ENCODE results near the gene ZNF385B.

ZNF385B gene

DNA sequence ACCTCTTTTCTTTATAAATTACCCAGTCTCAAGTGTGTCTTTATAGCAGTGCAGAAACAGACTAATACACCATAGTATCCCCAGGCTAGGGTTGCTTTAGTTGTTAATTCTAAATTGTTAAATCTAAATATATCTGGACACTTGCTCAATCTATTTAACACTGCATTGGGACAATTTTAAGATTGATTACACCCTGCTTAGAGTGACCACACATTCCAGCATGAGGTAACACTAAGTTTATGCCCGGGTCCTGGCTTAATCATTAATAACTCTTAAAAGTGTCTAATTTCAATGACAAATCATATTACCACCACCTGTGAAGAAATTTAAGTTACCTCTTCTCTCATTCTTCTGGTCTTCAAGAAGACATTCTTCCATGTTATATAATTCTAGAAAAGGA is 131.4 kb downstream of the ZNF385B start:
- DNase-seq: no peak

DNA sequence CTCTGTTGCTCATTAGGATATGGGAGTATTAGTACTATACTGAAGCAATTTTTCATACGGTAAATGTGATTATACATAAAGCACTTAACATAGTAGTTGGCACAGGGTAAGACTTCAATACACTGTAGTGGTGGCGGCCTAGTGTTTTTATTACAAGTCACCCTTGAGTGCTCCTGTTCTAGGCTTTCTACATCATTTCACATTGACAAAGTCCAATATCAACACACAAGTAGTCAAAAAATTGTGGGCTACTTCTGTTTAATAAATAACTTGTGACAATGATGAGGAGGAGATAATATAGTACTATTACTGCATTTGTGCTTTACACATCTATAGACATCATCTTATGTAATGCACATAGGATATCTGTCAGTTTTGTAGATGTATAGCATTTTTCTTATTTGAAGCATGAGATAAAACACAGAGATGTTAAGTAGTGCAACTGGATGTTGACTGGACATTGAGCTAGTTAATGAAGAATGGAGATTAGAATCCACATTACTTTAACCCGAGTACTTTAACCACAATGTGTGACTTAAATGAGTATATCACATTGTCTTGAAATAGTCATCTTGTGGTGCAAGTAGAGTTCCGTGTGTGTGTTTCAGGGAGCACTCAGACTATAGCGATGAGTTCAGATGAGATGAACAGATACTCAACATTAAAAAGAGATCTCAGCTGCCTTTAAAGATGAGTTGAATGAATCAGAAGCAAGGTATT is 134.8 kb downstream of the ZNF385B start:
- DNase-seq: no peak

DNA sequence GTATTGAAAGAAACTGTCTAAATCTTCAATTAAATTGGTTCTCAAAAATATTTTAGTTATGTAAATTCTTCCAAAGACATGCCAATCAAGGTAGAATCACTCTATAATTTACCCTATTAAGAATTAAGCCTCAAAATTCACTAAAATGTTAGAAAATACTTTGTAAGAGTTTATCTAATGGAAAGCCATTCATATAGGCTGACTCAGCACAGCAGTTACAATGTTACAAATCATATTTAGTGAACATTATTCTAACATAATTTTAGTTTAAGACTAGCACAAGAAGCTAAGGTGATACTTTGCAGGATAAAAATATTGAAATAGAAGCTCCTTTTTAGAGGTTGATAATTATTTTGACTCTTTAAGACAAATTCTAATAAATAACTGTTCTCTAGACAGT is 137.0 kb downstream of the ZNF385B start:
- no peak for DNase-seq

DNA sequence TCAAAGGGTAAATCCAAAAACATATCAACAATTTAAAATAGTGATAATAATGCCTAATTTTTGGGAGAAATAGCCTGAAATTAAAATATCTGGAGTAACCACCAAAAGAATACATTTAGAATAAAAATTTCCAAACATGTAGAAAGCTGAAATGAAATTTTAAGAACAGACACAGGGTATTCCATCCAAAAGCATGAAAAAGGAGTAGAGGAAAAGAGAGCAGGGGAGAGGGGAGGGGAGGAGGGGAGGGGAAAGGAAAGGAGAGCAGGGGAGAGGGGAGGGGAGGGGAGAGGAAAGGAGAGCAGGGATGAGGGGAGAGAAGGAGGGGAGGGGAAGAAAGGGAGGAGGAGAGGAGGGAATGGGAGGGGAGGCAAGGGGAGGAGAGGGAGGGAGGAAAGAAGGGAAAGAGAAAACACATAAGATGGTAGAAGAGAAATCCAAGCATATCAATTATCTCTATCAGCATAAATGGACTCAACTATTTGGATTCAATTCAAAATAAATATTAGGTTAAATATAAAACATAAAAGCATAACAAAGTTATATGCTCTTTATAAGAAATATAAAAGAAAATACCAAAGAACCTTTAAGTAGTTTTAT is 141.1 kb downstream of the ZNF385B start:
- DNase-seq: no peak

DNA sequence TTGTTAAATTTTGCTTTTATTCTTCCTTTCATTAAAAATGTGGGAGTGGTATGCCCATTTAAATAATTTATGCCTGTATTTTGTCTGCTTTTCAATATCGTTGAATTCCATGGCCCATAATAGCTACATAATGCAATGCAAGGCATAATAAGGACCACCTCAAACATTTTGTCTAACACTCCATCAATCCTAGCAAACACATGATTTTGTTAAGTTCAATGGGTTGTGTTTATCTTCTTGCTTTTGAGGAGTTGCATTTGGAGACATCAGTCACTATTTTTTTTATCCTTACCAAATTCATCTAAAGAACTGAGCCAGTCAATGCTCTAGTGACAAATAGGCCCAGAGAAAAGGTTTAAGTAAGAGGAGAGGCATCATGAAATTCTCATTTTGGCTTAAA is 145.5 kb downstream of the ZNF385B start:
- DNase-seq: no peak

DNA sequence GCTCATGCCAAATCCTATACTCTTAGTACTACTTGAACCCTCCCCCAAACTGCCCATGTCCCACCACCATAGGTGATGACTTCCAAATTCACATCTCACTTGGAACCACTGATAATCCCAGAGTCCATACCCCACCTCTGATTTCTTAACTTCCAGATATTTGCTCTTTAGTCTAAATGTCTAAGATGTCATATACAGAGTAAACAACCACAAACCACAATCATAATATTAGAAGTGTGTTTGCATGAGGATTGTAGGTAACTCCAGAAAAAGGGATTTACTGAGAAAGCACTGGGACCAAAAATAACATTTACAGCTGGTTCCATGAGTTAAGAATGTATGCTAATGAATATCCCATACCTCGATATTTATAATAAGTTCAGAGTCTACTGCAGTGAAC is 146.2 kb downstream of the ZNF385B start:
- no peak for DNase-seq

DNA sequence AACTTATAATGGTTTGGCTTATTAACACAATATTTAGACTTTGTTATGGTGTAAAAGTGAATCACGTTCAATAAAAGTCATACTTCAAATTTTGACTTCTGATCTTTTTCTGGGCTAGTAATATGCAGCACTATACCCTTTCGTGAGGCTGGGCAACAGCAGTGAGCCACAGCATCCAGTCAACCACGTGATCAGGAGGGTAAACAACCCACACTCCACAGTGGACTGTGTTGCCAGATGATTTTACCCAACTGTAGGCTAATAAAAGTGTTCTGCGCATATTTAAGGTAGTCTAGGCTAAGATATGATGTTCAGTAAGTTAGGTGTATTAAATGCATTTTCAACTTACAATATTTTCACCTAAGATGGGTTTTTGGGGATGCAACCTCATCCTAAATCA is 148.6 kb downstream of the ZNF385B start:
- DNase-seq: no peak

DNA sequence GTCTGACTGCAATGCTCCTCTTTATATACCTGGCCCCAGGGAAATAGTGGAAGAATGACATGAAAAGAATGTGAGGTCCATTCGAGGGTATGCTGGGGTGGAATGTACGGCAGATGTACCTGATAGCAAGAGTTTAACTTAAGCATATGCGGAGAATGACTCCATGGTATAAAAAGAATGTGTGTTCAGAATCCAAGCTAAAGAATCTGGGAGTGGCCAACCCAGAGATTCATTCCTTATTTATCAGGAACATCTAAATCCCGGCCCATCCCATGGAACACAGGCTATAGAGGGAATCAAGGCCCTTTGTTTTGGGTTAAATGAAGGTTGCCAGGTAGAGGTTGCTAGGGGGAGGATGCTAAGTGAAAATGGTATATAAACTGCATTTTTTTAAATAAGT is 150.0 kb downstream of the ZNF385B start:
- DNase-seq: no peak

DNA sequence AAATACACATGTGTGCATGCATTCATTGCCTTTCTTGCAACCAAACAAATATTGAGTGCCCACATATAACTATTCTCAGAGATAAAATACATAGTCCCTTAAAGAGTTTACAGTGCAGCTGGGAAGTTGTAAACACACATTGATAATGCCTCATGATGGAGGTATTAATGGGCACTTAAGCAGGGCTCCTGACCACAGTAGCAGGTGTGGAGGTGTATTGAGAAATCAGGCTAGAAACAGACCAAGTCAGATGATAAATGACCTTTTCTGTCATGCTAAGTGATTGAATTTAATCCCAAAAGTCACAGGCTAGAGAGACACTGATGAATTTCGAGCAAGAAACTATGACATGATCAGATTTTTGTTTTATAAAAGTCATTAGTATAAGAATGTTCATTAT is 157.7 kb downstream of the ZNF385B start:
- no peak for DNase-seq

DNA sequence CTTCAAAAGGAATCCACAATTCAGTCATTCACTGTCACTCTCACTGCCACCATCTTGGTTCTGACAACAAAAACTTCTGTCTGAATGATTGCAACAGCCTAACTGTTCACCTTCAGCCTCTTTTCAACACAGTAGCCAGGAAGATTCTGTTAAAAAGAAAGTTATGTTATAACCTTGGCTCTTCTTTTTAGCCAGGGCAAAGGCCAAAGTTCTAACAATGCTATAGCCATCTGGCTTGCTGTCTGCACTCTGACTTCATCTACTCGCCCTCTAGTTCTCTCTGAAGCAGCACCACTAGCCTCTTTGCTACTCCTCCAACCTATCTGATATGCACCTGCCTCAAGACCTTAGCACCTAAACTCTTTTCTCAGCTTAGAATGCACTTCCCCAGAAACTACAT is 158.5 kb downstream of the ZNF385B start:
- no peak for DNase-seq

DNA sequence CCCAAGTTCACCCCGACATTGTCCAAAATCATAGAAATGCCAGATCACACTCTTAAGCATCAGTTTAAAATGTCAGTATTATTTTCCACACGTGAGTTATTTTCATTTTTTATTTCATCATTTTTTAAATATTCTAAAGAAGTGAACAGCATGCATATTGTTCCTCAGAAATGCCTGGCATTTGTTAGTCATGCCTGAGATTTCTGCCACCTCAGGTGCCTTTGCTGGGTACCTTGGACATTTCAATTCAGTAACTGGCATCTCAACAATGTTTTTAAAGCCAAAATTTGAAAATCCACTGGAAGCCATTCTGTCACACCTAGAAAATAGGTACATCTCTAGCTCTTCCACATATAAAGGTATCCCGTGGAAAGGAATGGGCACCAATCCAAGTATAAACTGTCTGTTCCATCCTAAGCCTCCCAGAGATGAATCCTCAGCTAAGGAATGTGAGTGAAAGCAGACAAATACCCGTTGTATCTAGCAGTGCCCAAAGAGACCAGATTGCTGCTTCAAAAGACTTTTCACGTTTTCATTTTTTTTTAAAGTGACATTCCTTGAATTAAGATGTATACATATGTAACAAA is 159.8 kb downstream of the ZNF385B start:
- DNase-seq: no peak

DNA sequence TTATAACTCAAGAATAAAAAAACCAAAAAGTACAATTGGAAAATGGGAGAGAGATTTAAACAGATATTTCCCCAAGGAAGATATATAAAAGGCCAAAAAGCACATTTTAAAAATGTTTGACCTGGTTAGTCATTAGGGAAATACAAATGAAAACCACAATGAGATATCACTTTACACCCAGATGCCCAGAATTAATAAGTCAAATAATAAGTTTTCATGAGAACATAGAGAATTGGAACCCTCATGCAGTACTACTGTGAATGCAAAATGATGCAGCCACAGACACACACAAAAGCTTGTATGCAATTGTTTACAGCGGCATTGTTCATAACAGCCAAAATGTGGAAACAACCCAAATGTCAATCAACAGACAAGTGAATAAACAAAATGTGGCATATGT is 165.9 kb downstream of the ZNF385B start:
- no peak for DNase-seq

DNA sequence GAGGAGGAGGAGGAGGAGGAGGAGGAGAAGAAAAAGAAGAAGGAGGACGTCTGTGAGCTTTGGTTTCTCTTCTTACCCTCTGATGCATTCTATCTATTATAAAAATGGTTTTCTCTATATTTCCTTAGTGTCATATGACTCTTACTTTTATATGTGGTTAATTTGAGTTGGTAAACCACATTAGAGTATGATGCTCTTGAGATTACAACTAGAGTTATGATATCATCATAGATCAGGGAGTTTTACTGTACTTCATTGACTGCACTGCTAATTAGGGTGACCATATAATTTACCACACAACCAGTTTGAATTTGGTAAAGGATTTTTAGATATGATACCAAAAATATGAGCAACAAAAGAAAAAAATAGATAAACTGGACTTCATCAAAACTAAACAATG is 166.4 kb downstream of the ZNF385B start:
- DNase-seq: no peak

DNA sequence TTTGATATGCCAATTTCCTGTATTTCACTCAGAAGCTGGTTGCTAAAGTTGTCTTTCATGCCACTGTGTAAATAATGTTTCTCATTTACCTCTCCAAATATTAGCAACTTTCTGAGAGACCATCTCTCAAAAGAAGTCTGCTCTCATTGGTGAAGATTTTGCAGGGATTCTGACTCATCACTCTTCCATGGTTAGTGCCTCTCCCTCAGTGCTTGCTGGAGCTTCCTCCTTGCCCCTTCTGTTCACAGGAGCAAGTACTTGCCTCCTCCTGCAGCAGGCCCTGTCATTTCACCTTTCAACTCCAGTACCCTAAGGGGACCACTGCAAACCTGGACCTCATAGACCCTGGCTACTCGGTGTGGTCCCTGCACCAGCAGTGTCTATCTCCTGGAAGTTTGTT is 168.8 kb downstream of the ZNF385B start:
- DNase-seq: no peak

DNA sequence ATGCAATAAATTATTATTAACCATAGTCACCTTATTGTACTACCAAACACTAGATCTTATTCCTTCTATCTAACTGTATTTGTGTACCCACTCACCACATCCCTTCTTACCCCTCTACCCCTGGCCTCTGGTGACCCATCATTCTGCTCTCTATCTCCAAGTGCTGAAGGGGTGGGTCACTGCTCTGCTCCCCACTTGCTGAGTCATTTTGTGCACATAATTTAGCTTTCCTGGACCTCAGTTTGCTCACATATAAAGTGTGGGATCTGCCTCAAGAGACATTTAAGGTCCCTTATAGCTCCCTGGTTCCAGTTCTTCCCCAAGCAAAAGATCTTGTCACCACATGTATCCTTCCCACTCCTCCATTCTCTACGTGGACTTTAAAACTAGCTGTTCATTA is 169.4 kb downstream of the ZNF385B start:
- DNase-seq: no peak

DNA sequence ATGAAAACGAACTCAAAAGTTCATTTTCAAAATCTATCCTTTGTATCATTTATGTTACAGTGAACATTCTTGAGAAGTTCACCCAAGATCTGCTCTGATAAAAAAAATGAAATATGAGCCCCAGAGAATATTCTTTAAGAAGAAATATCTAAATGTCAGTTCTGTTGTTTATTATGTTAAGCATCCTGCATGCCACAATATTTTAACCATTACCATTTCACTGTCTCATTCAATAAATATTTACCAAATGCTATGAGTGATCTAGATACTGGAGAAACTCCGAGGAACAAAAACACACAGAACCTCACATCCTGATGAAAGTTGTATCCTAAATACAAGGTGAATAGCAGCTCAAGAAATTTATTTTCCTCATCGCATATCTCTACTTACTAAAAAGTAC is 170.2 kb downstream of the ZNF385B start:
- no peak for DNase-seq

DNA sequence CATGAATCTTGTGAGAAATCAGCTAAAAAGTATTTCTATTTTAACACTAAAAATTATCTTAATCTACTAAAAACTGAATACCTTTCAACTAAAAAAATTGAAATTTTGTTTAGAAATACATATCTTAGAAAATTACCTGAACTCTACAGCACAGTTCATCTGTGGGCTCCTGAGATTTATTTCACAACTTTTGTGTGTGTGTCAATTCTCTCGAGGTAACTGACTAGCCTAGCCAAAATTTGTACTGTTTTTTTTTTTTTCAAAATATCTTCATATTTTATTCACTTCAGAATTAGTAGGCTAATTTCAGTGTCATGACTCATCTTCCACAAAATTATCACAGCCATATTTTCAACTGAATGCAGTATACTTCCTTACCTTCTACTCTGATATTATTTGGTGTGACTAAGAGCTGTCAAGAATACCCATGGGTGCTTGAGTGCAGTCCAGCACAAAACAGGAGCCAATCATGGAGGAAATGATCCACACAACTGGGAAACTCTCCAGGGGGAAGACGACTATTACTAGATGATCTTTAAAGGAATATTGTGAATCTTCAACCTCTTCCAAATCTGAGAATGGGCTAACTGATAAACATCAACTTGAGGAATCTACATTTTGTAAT is 174.6 kb downstream of the ZNF385B start:
- no peak for DNase-seq

DNA sequence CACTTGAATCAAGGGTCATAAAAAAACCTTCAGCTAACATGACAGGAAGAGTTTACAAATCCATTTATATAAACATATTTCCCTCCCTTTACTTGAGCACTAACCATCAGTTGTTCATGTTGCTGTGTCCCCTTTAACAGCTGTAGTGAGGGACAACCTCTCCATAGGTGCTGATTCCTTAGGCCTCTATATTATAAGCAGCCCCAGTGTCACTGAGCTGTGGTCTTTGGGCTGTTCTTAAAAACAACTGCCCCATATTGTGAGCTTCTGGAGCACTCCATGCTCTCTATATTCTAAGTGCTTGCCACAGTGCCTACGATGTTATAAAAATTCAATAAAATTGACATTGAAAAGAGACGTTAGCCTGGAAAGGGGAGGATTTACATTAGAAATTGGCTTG is 175.3 kb downstream of the ZNF385B start:
- no peak for DNase-seq

DNA sequence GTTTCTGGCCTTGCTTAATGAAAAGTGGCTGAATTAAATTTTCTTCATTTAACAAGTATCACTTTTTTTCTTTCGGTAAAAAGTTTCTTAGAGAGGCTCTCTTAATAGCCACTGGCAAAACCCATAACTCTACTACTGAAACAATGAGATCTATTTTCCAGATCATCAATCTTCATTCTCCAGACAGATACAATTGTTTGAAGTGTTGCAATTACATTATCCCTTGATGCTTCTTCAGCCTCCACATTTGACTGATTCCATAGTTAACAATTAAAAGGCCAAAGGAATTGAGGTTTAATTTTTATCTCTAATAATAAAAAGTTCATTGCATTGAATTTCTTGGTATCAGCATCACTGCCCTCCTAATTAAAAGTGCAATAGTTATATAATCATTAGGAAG is 176.3 kb downstream of the ZNF385B start:
- DNase-seq: no peak

DNA sequence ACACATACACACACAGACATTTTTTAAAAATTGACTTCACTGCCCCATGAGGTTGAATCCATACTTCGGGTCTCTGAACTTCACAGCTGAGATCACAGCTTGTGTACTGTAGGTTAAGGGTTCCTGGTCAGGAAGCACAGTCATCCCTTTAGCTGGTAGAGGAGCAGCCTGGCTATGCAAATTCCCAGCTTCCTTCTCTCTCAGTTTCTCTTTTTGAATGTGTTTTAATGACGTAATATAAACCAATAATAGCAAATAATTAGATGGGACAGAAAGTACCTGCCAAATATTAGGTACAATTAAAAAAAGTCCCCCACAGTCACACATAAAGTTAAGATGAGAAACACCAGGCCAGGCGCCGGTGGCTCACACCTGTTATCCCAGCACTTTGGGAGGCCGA is 178.7 kb downstream of the ZNF385B start:
- DNase-seq: no peak

DNA sequence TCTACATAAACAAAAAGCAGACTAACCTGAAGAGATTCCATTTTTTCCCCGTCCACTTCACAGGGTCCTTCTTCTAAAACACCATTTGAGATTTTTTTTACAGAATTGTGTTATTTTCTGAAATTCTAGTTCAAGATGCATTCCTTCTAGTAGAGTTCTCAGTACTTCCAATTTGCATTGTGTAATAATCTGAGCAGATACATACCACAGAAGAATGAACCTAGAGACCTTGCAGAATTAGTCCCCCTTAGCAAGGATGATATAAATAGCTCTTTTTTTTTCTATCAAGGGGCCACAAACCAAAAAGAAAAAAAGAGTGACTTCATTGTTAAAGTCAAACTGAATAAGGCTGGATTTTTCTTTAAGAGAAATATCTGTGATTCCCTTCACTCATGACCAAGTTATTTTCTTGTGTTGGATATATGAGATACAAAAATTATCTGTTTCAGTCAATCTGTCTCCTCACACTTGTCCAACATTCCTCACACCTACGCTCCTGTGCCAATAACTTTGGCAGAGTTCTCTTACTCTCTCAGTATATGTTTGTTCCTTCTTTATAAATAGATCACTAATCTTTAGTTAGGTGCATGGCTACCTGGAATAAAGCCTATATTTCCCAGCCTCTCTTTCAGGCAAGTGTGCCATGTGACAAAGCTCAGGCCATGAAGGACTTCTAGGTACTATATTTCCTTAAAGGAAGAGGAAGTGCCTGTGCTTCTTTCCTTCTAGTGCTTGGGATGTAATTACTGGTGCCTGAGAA is 183.5 kb downstream of the ZNF385B start:
- DNase-seq: no peak

DNA sequence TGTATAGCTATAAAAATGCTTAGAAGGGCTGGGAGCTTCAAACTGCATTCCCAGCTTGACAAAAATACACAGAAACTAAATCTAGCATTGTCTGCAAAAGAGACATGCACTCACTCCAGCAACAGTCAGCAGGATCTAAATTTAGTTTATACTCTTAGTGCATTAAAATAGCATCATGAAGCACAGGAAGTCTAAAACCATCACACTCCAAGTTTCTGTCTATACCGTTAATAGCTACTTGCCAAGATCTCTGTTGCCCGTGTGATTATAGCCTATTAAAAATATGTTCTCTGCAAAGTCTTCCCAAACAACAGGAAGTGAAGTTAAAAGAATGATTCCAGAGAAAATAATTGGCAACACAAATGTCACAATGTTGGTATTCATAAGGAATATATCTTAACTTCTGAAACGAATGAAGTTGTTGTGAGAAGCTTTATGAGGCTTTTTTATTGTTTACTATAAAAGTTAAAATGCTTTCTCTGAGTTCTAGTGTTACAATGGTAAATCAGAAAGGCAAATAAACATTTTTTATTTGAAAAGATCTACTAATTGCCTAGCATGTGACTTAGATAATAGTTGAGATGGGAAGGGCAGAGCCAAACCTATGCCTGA is 184.2 kb downstream of the ZNF385B start:
- no peak for DNase-seq

DNA sequence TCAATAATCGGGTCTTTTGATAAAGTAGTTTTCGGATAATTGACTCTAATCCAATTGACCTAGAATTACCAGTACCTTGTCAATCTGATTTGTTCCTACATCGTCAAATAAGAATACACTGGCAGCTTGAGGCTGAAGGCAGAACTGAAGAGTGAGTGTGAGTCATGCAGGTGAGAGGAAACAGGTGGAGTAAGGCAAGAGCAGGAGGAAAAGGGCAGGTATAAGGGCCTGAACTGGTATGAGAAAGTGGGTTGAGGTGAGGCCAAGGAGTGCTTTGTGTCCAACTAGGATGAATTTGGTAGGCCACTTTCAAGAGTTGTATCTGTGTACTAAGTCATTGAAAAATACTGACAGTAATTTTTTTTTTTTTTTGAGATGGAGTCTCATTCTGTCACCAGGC is 186.0 kb downstream of the ZNF385B start:
- DNase-seq: no peak

Measured in cortex of kidney (tissue), 1 donor.